HEK293 (cell line): ENCODE data around the gene NUBPL.

Experiments used
- CTCF ChIA-PET: fragments of 350-600 bp; formaldehyde crosslinking; extraction: SDS; loops from one replicate; lab custom pipeline; 2021; ENCODE audit warnings: antibody characterized with exemption; lab: Yijun Ruan, JAX
- POLR2A ChIA-PET: fragments of 300-600 bp; formaldehyde crosslinking; extraction: SDS; loops from one replicate; lab custom pipeline; 2020; ENCODE audit warnings: antibody characterized with exemption, inconsistent platforms; lab: Yijun Ruan, JAX
- H3K27ac ChIP-seq: fragments of 200-500 bp; sonication (Bioruptor generic); 2 replicates; pipeline ENCODE4 v1.5.1; 2014; ENCODE audit warnings: low read depth, low read length, control low read depth, inconsistent platforms; ENCODE audit errors: extremely low read depth
- H3K36me3 ChIP-seq, 2 experiments: fragments of 200-500 bp in 1 of 2; sonication (Bioruptor generic) in 1 of 2; 1 replicate in 1 of 2; 2 replicates in 1 of 2; pipeline ENCODE4 v1.5.1; 2014 to 2017; ENCODE audit warnings: inconsistent platforms in 2 of 2, low read length in 2 of 2; ENCODE audit not compliant: control insufficient read depth in 2 of 2, insufficient read depth in 1 of 2
- H3K4me1 ChIP-seq: fragments of 200-500 bp; sonication (Bioruptor generic); 2 replicates; pipeline ENCODE4 v1.5.1; 2014; ENCODE audit warnings: mild to moderate bottlenecking, low read length, inconsistent platforms; ENCODE audit not compliant: control insufficient read depth, insufficient read depth
- H3K4me3 ChIP-seq: 2 replicates; pipeline ENCODE4 v1.5.1; 2011; ENCODE audit warnings: low read depth, mild to moderate bottlenecking, control low read depth, low read length, moderate library complexity
- H3K9me3 ChIP-seq: fragments of 200-500 bp; sonication (Bioruptor generic); 2 replicates; pipeline ENCODE4 v1.5.1; 2014; ENCODE audit warnings: low read depth, low read length, inconsistent platforms; ENCODE audit not compliant: control insufficient read depth, insufficient read depth
- GLI4 ChIP-seq: fragments of 450-650 bp; formaldehyde crosslinking; IDR thresholded peaks from 2 replicates; pipeline ENCODE4 v1.5.1; 2016; ENCODE audit warnings: missing biosample characterization, missing genetic modification characterization
- HOXA7 ChIP-seq: sonication (generic); formaldehyde crosslinking; IDR thresholded peaks from 2 replicates; pipeline ENCODE4 v1.8.1; 2022; ENCODE audit warnings: missing genetic modification reagents, borderline replicate concordance
- KLF9 ChIP-seq: fragments of 450-650 bp; formaldehyde crosslinking; IDR thresholded peaks from 2 replicates; pipeline ENCODE4 v1.5.1; 2016; ENCODE audit warnings: missing biosample characterization, missing genetic modification characterization, low read depth
- MZF1 ChIP-seq: fragments of 450-650 bp; formaldehyde crosslinking; IDR thresholded peaks from 2 replicates; pipeline ENCODE4 v1.5.1; 2017; ENCODE audit warnings: missing biosample characterization, missing genetic modification characterization, borderline replicate concordance
- PBX3 ChIP-seq: sonication (generic); formaldehyde crosslinking; IDR thresholded peaks from 2 replicates; pipeline ENCODE4 v1.8.1; 2022; ENCODE audit warnings: mild to moderate bottlenecking, moderate library complexity, missing genetic modification reagents
- RBAK ChIP-seq: fragments of 450-650 bp; formaldehyde crosslinking; IDR thresholded peaks from 2 replicates; pipeline ENCODE4 v1.5.1; 2016; ENCODE audit warnings: missing biosample characterization, missing genetic modification characterization
- SP2 ChIP-seq: fragments of 450-650 bp; formaldehyde crosslinking; IDR thresholded peaks from 2 replicates; pipeline ENCODE4 v1.5.1; 2016; ENCODE audit warnings: missing biosample characterization, missing genetic modification characterization
- ZBTB20 ChIP-seq: fragments of 450-650 bp; formaldehyde crosslinking; IDR thresholded peaks from 2 replicates; pipeline ENCODE4 v1.5.1; 2016; ENCODE audit warnings: missing biosample characterization, missing genetic modification characterization
- ZBTB48 ChIP-seq: fragments of 450-650 bp; formaldehyde crosslinking; IDR thresholded peaks from 2 replicates; pipeline ENCODE4 v1.5.1; 2016; ENCODE audit warnings: missing biosample characterization, missing genetic modification characterization
- ZNF132 ChIP-seq: fragments of 450-650 bp; formaldehyde crosslinking; IDR thresholded peaks from 2 replicates; pipeline ENCODE4 v1.5.1; 2017; ENCODE audit warnings: missing biosample characterization, missing genetic modification characterization, borderline replicate concordance
- ZNF138 ChIP-seq: fragments of 450-650 bp; formaldehyde crosslinking; IDR thresholded peaks from 2 replicates; pipeline ENCODE4 v1.5.1; 2016; ENCODE audit warnings: missing biosample characterization, missing genetic modification characterization, borderline replicate concordance
- ZNF19 ChIP-seq: fragments of 450-650 bp; formaldehyde crosslinking; IDR thresholded peaks from 2 replicates; pipeline ENCODE4; 2016; ENCODE audit warnings: missing biosample characterization, missing genetic modification characterization, low read depth
- ZNF473 ChIP-seq: fragments of 450-650 bp; formaldehyde crosslinking; IDR thresholded peaks from 2 replicates; pipeline ENCODE4 v1.5.1; 2017; ENCODE audit warnings: missing biosample characterization, missing genetic modification characterization
- ZNF571 ChIP-seq: fragments of 450-650 bp; formaldehyde crosslinking; IDR thresholded peaks from 2 replicates; pipeline ENCODE4 v1.5.0; 2017; ENCODE audit warnings: missing biosample characterization, missing genetic modification characterization
- ZNF629 ChIP-seq: fragments of 450-650 bp; formaldehyde crosslinking; IDR thresholded peaks from 2 replicates; pipeline ENCODE4 v1.5.1; 2017; ENCODE audit warnings: missing biosample characterization, missing genetic modification characterization
- ZNF776 ChIP-seq: fragments of 450-650 bp; formaldehyde crosslinking; IDR thresholded peaks from 2 replicates; pipeline ENCODE4 v1.5.0; 2017; ENCODE audit warnings: missing biosample characterization, missing genetic modification characterization, borderline replicate concordance
- ZNF837 ChIP-seq: fragments of 450-650 bp; formaldehyde crosslinking; IDR thresholded peaks from 2 replicates; pipeline ENCODE4 v1.5.1; 2016; ENCODE audit warnings: missing biosample characterization, missing genetic modification characterization
- TF ChIP-seq, protein P1 (sequence below): fragments of 450-650 bp; formaldehyde crosslinking; IDR thresholded peaks from 2 replicates; pipeline ENCODE4 v1.5.1; 2016; ENCODE audit warnings: missing biosample characterization, missing genetic modification characterization
- TF ChIP-seq, protein P2 (sequence below): fragments of 450-650 bp; formaldehyde crosslinking; IDR thresholded peaks from 2 replicates; pipeline ENCODE4 v1.5.1; 2017; ENCODE audit warnings: missing biosample characterization, missing genetic modification characterization
- TF ChIP-seq, protein P3 (sequence below): fragments of 450-650 bp; formaldehyde crosslinking; IDR thresholded peaks from 2 replicates; pipeline ENCODE4 v1.5.1; 2016; ENCODE audit warnings: missing biosample characterization, missing genetic modification characterization
- TF ChIP-seq, protein P4 (sequence below): fragments of 450-650 bp; formaldehyde crosslinking; conservative IDR thresholded peaks from 2 replicates; pipeline ENCODE4 v1.5.1; 2016; ENCODE audit warnings: low read depth, missing biosample characterization, missing genetic modification characterization

The NUBPL gene

DNA sequence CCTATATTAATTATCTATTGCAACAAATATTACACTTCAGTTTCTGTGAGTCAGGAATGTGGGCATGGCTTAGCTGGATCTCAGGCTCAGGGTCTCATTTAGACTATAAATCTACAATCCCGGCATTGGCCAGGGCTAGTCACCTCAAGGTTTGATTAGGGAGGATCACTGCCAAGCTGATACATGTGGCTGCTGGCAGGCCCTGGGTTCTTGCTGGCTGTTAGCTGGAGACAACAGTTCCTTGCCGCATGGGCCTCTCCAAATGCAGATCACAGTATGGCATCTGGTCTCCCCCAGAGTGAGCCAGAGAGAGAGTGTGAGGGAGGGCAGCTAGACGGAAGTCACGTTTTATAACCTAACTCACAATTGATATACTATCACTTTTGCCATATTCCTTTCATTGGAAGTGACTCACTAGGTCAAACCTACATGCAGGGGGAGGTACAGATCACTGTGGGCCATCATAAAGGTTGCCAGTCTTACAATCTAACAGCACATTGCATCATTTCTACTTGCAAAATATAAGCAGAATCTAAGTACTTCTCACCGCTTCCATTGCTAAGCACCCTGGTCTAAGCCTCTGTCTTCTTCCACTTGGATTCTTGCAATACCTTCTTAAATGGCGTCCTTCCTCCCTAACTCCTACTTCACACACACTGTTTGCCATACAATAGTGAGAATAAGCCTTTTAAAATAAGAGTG, 341.9 kb downstream of the NUBPL start:
- Histone ChIP-seq H3K27ac (no peak overlapping the region), H3K9me3 (no peaks in the 10 kb centered on the region), H3K4me1 (peaks cover 9% of the 10 kb centered on the region), H3K4me3 (no peak overlapping the region), H3K36me3 (no peaks in the 10 kb centered on the region)
- CTCF ChIA-PET, result interaction anchor here (1.4 kb wide), 1 partner anchor 24 kb away, joined by 4 read pairs; no protein-coding TSS in a partner anchor
- TF ChIP-seq GLI4 (tag by site-specific recombination) (no peak), HOXA7 (CRISPR knock-in tag) (no peak), ZNF629 (tag by site-specific recombination) (no peak), ZNF473 (tag by site-specific recombination) (no peak), ZNF571 (no peak), ZBTB20 (no peak), RBAK (tag by site-specific recombination) (no peak), ZNF132 (tag by site-specific recombination) (no peak), ZNF776 (tag by site-specific recombination) (no peak), ZNF138 (tag by site-specific recombination) (no peak), SP2 (tag by site-specific recombination) (no peak)
- POLR2A ChIA-PET, result no interaction called here

GRCh38 chr14:31909977-31910376, 348.8 kb downstream of the NUBPL start:
- ChIA-PET POLR2A (no interaction called here), CTCF (no interaction called here)
- H3K9me3 ChIP-seq, result no peaks in the 10 kb centered on the region
- H3K36me3 ChIP-seq, result no peaks in the 10 kb centered on the region
- H3K27ac ChIP-seq, result no peak overlapping the region
- no peak overlapping the region for H3K4me3 ChIP-seq
- no peaks in the 10 kb centered on the region for H3K4me1 ChIP-seq
- TF ChIP-seq, protein P1, sequence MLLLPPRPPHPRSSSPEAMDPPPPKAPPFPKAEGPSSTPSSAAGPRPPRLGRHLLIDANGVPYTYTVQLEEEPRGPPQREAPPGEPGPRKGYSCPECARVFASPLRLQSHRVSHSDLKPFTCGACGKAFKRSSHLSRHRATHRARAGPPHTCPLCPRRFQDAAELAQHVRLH (tag by site-specific recombination), result no peak
- no peak for TF ChIP-seq ZNF571
- no peak for TF ChIP-seq PBX3 (CRISPR knock-in tag)
- no peak for TF ChIP-seq ZNF19 (tag by site-specific recombination)
- TF ChIP-seq ZBTB48, result no peak
- no peak for TF ChIP-seq KLF9 (tag by site-specific recombination)
- TF ChIP-seq ZNF837, result no peak
- TF ChIP-seq, protein P2, sequence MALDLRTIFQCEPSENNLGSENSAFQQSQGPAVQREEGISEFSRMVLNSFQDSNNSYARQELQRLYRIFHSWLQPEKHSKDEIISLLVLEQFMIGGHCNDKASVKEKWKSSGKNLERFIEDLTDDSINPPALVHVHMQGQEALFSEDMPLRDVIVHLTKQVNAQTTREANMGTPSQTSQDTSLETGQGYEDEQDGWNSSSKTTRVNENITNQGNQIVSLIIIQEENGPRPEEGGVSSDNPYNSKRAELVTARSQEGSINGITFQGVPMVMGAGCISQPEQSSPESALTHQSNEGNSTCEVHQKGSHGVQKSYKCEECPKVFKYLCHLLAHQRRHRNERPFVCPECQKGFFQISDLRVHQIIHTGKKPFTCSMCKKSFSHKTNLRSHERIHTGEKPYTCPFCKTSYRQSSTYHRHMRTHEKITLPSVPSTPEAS (tag by site-specific recombination), result no peak
- TF ChIP-seq, protein P3, sequence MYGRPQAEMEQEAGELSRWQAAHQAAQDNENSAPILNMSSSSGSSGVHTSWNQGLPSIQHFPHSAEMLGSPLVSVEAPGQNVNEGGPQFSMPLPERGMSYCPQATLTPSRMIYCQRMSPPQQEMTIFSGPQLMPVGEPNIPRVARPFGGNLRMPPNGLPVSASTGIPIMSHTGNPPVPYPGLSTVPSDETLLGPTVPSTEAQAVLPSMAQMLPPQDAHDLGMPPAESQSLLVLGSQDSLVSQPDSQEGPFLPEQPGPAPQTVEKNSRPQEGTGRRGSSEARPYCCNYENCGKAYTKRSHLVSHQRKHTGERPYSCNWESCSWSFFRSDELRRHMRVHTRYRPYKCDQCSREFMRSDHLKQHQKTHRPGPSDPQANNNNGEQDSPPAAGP (tag by site-specific recombination), result no peak
- no peak for TF ChIP-seq MZF1 (tag by site-specific recombination)
- TF ChIP-seq, protein P4, sequence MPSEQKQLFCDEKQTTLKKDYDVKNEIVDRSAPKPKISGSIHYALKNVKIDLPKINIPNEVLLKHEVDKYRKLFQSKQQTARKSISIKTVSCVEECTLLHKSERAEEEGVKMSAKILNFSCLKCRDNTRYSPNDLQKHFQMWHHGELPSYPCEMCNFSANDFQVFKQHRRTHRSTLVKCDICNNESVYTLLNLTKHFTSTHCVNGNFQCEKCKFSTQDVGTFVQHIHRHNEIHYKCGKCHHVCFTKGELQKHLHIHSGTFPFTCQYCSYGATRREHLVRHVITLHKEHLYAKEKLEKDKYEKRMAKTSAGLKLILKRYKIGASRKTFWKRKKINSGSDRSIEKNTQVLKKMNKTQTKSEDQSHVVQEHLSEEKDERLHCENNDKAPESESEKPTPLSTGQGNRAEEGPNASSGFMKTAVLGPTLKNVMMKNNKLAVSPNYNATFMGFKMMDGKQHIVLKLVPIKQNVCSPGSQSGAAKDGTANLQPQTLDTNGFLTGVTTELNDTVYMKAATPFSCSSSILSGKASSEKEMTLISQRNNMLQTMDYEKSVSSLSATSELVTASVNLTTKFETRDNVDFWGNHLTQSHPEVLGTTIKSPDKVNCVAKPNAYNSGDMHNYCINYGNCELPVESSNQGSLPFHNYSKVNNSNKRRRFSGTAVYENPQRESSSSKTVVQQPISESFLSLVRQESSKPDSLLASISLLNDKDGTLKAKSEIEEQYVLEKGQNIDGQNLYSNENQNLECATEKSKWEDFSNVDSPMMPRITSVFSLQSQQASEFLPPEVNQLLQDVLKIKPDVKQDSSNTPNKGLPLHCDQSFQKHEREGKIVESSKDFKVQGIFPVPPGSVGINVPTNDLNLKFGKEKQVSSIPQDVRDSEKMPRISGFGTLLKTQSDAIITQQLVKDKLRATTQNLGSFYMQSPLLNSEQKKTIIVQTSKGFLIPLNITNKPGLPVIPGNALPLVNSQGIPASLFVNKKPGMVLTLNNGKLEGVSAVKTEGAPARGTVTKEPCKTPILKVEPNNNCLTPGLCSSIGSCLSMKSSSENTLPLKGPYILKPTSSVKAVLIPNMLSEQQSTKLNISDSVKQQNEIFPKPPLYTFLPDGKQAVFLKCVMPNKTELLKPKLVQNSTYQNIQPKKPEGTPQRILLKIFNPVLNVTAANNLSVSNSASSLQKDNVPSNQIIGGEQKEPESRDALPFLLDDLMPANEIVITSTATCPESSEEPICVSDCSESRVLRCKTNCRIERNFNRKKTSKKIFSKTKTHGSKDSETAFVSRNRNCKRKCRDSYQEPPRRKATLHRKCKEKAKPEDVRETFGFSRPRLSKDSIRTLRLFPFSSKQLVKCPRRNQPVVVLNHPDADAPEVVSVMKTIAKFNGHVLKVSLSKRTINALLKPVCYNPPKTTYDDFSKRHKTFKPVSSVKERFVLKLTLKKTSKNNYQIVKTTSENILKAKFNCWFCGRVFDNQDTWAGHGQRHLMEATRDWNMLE (tag by site-specific recombination), result no peak
